Left lung (tissue), 10 donors: ENCODE data around the gene ESPN. TPM values are rescaled to one million over a fixed set of nuclear protein-coding genes. Genes with fewer than 3 reads are reported as not detected.

Experiments
- ATAC-seq: fragments of 200-7000 bp; cut with Tn5 transposase; one replicate; pipeline ENCODE4 v1.9.1; 2020; ENCODE audit warnings: moderate library complexity
- DNase-seq, 4 donors: peaks; one replicate each; pipeline ENCODE4 v3.0.0-alpha.2; 2013 to 2020
- H3K27ac ChIP-seq, 2 donors: fragments of 200-600 bp; sonication (generic) in 1 of 2; one replicate each; pipeline versions ENCODE4 v1.5.0 to v1.8.0; 2020 to 2021
- H3K27me3 ChIP-seq, 2 donors: fragments of 200-600 bp; sonication (generic) in 1 of 2; one replicate each; pipeline versions ENCODE4 v1.5.0 to v1.8.0; 2020 to 2021
- H3K36me3 ChIP-seq, 2 donors: fragments of 200-600 bp; sonication (generic) in 1 of 2; one replicate each; pipeline versions ENCODE4 v1.5.0 to v1.8.0; 2020 to 2021
- H3K4me1 ChIP-seq, 2 donors: fragments of 200-600 bp; one replicate each; pipeline ENCODE4 v1.8.0; 2021
- H3K4me3 ChIP-seq, 2 donors: fragments of 200-600 bp; sonication (generic) in 1 of 2; one replicate each; pipeline versions ENCODE4 v1.5.0 to v1.8.0; 2020 to 2021; ENCODE audit warnings: mild to moderate bottlenecking in 1 of 2
- H3K9me3 ChIP-seq, 2 donors: fragments of 200-600 bp; sonication (generic) in 1 of 2; one replicate each; pipeline versions ENCODE4 v1.5.0 to v1.8.0; 2020 to 2021
- intact Hi-C, 2 donors: fragments of 100-400 bp; cut with DNase I; formaldehyde crosslinking; loops; one replicate each; pipeline versions ENCODE4 v1.11.2 to v1.14.2; 2022
- polyA plus RNA-seq, 6 donors: library from polyadenylated mRNA; unstranded; fragments of 120-200 nt; gene quantifications; one replicate each; pipeline ENCODE4 v1.2.1, GENCODE V29; 2013; ENCODE audit not compliant: insufficient read length in 6 of 6
- total RNA-seq, 2 donors: library from RNA; stranded (reverse); fragmentation: NEBNext Ultra II Directional; extraction: Animal tissue kit (Norgen Biotek cat#: 25700); gene quantifications; one replicate each; pipeline ENCODE4 v1.2.1, GENCODE V29; 2021
- TF ChIP-seq, protein P1 (sequence below), 2 donors: fragments of 200-600 bp; sonication (generic) in 1 of 2; IDR thresholded peaks; one replicate each; pipeline versions ENCODE4 v1.5.0 to v1.8.0; 2021; ENCODE audit warnings: antibody characterized with exemption in 2 of 2
- donor health status: DM: no; HTN: yes; CAD: no.
- donor health status: DM: no; HTN: no; CAD: no.

The ESPN gene
- total and polyA plus RNA-seq, 8 donors: 1.2 to 3.7 (median 2.2) TPM

DNA sequence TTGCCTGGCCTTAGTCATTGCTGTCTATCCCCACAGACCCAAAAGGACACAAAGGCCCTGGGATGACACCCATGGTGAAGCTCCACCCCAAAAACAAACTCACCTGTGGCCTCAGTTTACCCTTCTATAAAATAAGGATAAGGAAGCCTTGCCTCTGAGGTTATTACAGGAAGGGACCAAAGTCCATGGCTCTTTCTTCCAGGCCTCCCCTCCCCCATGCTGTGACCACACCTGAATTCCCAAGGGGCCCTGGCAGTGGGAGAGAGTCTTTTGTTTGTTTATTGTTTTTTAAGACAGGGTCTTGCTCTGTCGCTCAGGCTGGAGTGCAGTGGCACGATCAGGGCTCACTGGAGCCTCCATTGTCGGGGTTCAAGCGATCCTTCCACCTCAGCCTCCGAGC is 51.9 kb downstream of the ESPN start:
- no peaks in the 10 kb centered on the region for H3K27me3 ChIP-seq
- no peaks in the 10 kb centered on the region for H3K4me1 ChIP-seq
- DNase-seq (no peak), ATAC-seq (no peak)
- peaks cover 0 to 5% of the 10 kb centered on the region in 2 donors for H3K36me3 ChIP-seq
- TF ChIP-seq, protein P1, sequence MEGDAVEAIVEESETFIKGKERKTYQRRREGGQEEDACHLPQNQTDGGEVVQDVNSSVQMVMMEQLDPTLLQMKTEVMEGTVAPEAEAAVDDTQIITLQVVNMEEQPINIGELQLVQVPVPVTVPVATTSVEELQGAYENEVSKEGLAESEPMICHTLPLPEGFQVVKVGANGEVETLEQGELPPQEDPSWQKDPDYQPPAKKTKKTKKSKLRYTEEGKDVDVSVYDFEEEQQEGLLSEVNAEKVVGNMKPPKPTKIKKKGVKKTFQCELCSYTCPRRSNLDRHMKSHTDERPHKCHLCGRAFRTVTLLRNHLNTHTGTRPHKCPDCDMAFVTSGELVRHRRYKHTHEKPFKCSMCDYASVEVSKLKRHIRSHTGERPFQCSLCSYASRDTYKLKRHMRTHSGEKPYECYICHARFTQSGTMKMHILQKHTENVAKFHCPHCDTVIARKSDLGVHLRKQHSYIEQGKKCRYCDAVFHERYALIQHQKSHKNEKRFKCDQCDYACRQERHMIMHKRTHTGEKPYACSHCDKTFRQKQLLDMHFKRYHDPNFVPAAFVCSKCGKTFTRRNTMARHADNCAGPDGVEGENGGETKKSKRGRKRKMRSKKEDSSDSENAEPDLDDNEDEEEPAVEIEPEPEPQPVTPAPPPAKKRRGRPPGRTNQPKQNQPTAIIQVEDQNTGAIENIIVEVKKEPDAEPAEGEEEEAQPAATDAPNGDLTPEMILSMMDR (IDR thresholded peaks at IDR 0.05): no peak
- H3K4me3 ChIP-seq: no peak overlapping the region
- H3K9me3 ChIP-seq: no peaks in the 10 kb centered on the region
- intact Hi-C loops: no loop called here
- no peak overlapping the region for H3K27ac ChIP-seq

DNA sequence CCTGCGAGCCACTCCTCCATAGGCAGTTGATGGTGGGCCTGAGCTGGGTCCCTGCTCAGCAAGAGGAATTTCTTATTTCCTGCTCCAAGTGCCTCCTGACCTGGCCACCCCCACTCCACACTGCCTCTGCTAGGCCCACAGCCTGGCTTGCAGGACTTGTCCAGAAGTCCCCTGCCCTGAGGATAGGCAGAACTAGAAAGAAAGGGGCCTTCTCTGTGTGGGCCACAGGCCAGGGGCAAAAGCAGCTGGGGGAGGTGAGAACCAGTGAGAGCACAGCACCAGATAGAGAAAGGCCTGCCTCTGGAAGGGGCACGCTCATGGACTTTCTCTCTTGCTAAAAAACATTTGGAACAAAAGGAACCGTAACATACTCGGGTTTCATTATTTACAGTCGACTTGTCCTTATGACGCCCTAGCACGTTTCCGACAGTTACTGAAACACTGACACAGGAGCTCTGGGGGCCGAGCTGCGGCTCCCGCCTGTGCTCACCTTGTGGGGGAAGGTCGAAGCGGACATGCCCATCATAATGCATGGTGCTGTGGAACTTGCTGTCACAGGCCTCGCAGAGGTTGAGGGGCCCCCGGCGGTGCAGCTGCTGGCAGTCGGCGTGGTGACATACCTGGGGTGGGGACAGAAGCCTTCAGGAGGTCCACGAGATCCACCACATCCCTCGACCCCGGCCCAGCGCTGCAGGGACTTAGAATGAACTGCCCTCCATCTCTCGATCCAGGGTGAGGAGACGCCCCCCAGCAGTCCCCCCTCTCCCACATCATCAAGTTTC is 52.7 kb downstream of the ESPN start:
- H3K4me1 ChIP-seq: no peaks in the 10 kb centered on the region
- ATAC-seq (no peak), DNase-seq (no peak)
- peaks cover 0 to 4% of the 10 kb centered on the region in 2 donors for H3K36me3 ChIP-seq
- no peaks in the 10 kb centered on the region for H3K27me3 ChIP-seq
- no peak overlapping the region for H3K27ac ChIP-seq
- H3K4me3 ChIP-seq: no peak overlapping the region
- intact Hi-C loops: no loop called here
- TF ChIP-seq, protein P1 (IDR thresholded peaks at IDR 0.05): no peak
- no peaks in the 10 kb centered on the region for H3K9me3 ChIP-seq

DNA sequence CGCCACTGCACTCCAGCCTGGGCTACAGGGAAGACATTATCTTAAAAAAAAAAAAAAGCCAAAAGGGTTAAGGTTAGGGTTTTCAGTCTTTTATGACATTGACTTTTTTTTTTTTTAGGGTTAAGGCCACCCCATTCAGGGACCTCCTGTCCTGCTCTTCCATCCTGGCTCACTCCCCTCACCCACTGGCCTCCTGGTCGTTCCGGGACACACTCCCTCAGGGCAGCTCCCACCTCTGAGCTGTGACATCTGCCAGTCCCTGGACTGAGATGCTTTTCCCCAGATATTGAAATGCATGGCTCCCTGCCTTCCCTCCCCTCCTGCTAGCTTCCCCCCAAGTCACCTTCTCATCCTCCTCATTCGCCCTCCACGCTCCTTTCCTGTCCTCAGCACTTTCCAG is 57.2 kb downstream of the ESPN start:
- intact Hi-C loops: loop anchor here in 1 of 2 donors (10.0 kb wide), 1 partner anchor 153 kb away; no protein-coding TSS in a partner anchor
- no peak for ATAC-seq

DNA sequence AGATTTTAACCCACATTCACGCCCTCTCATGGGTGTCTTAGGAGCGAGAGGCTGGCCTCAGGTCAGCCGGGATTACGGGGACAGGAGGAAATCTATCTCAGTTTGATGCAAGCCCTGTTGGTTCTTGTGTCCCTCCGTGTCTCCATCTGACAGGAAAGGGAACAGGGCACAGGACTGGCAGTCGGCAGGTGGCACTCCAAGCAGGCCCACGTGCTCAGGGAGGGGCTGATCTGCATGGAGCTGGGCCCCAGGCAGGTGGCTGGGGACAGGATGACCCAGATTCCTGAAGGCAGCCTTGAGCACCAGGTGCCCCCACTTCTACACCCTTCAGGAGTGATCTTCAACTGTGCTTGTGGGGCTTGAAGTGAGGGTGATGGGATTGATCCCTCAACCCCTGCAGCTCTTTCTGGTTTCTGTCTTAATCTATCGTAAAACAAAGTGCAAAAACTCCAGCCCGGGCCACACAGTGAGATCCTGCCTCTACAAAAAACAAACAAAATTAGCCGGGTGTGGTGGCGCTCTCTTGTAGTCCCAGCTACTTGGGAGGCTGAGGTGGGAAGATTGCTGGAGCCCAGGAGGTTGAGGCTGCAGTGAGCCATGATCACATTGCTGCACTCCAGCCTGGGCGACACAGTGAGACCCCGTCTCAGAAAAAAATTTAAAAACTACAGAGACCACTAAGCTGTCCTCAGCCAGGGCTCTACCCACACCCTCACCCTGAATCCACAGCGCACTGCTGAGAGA is 58.6 kb downstream of the ESPN start:
- peak; percentile 85 for ATAC-seq
- Histone ChIP-seq H3K4me1 (peaks cover 0 to 9% of the 10 kb centered on the region in 2 donors), H3K4me3 (no peak overlapping the region), H3K36me3 (no peaks in the 10 kb centered on the region), H3K27ac (peak overlapping the region in 1 of 2 donors; percentile 19), H3K9me3 (no peaks in the 10 kb centered on the region), H3K27me3 (peaks cover 4 to 42% of the 10 kb centered on the region in 2 donors)
- peak in 2 of 4 donors; percentile 67 to 85 for DNase-seq
- TF ChIP-seq, protein P1 (IDR thresholded peaks at IDR 0.05): no peak
- intact Hi-C loops: loop anchor here in 1 of 2 donors (10.0 kb wide), 1 partner anchor 152 kb away; no protein-coding TSS in a partner anchor

More for the DNA sequence above, 57.2 kb downstream of the ESPN start:
- Histone ChIP-seq H3K27me3 (peaks cover 4 to 40% of the 10 kb centered on the region in 2 donors), H3K4me1 (peaks cover 0 to 9% of the 10 kb centered on the region in 2 donors), H3K36me3 (no peaks in the 10 kb centered on the region), H3K27ac (no peak overlapping the region), H3K4me3 (no peak overlapping the region), H3K9me3 (no peaks in the 10 kb centered on the region)
- TF ChIP-seq, protein P1 (IDR thresholded peaks at IDR 0.05): no peak
- DNase-seq: no peak

DNA sequence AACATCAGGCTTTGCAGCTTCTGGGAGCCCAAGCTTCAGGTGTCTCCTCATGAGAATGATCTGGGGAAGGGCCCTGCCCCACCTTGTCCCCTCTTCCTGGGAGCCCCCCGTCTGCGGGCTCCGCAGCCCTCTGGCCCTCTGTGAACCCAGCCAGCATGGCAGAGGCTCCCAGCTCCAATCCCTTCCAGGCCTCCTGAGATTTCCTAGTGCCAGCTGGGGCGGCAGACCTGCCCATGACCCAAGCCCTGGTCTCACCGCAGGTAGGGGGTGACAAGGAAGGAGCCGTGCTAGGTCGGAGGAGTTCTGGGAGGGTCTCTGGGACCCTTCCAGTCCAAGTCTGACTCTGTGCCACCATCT is 59.2 kb downstream of the ESPN start:
- no peaks in the 10 kb centered on the region for H3K9me3 ChIP-seq
- H3K4me3 ChIP-seq: no peak overlapping the region
- ATAC-seq (no peak), DNase-seq (no peak)
- intact Hi-C loops: loop anchor here in 1 of 2 donors (10.0 kb wide), 1 partner anchor 151 kb away; no protein-coding TSS in a partner anchor
- peaks cover 4 to 42% of the 10 kb centered on the region in 2 donors for H3K27me3 ChIP-seq
- peak overlapping the region in 1 of 2 donors; percentile 19 for H3K27ac ChIP-seq
- TF ChIP-seq, protein P1 (IDR thresholded peaks at IDR 0.05): no peak
- peaks cover 0 to 9% of the 10 kb centered on the region in 2 donors for H3K4me1 ChIP-seq
- no peaks in the 10 kb centered on the region for H3K36me3 ChIP-seq
